HG03521 (cell line): ENCODE measurements around the gene ADA.
"Not testable (repeated sequence)": the region's sequence is repeated elsewhere in the genome, so short reads cannot be mapped to it uniquely, and the experiment has no call there.

Experiments used
- ATAC-seq: cut with Tn5 transposase; IDR thresholded peaks from one replicate; pipeline ENCODE4 v1.9.1; 2021; ENCODE audit warnings: mild to moderate bottlenecking, moderate library complexity; ENCODE audit not compliant: unreplicated experiment

Gene ADA

DNA sequence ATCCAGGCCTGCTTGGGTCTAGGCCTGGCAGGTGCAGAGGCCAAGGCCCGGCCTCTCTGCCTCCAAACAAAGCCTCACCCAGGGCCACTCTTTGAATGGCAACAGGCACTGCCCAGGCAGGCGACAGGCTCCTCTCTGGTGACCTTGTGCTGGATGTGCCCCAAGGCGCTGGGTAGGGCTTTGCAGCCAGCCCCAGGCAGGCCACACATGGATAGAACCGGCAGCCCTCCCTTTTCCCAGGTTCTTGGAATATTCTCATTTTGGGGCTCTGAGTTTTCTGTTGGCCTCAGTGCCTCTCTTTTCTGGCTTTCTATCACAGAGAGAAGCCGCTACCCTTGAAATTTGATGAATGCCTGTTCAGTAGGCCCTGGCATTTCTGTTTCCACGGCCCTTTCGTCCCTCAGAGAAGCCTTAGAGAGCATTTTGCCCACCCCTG lies 50.2 kb downstream of the ADA start:
- ATAC-seq, result no peak

DNA sequence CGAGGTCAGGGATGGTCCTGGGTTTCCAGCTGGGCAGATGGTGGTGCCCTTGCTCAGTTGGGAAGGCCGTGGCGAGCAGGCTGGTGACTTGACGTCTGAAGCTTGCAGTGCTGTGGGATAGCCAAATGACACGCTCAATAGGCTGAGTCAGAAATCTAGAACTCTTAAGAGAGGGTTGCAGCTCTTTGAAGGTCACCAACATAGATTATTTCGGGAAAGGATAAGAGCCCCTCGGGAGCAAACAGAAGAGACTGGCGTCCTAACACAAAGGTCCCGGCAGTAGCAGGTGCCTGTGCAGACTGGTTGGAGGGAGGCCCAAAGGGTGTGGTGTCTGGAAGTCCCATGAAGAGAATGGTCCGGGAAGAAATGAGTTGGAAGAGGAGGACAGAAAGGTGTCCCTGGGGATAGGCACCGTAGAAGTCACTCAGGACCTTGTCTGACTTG lies 50.7 kb downstream of the ADA start:
- ATAC-seq, result no peak

DNA sequence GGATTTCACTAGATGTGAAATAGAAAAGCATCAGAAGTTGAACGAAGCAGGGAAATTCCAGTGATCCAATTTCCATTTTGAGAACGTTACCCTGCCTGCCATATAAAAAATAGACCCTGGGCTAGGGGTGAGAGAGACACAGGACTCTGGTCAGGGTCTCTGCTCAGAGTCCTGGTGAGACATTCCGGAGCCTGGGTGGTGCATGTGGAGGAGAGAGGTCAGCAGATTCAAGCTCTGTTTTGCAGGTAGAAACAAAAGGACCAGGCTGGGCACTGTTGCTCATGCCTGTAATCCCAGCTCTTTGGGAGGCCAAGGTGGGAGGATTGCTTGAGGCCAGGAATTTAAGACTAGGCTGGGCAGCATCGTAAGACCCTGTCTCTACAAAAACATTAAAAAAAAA lies 51.2 kb downstream of the ADA start:
- no peak for ATAC-seq

DNA sequence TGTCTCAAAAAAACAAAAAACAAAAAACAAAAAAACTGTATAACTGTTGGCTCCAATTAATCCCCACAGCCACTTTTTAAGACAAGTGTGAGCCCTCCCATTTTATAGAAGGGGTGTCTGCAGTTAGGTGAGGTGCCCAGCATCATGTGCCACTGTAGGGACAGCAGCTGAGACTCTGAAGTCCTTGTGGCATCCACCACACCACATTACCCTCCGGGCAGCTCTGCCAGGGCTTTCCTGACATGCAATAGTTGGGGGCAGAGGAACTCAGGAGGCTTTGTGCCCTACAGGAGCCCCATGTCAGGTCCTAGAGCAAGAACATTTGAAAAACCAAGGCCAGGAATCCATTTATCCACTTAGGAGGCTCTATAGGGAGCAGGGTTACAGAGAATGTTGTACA lies 51.8 kb downstream of the ADA start:
- ATAC-seq, result no peak

DNA sequence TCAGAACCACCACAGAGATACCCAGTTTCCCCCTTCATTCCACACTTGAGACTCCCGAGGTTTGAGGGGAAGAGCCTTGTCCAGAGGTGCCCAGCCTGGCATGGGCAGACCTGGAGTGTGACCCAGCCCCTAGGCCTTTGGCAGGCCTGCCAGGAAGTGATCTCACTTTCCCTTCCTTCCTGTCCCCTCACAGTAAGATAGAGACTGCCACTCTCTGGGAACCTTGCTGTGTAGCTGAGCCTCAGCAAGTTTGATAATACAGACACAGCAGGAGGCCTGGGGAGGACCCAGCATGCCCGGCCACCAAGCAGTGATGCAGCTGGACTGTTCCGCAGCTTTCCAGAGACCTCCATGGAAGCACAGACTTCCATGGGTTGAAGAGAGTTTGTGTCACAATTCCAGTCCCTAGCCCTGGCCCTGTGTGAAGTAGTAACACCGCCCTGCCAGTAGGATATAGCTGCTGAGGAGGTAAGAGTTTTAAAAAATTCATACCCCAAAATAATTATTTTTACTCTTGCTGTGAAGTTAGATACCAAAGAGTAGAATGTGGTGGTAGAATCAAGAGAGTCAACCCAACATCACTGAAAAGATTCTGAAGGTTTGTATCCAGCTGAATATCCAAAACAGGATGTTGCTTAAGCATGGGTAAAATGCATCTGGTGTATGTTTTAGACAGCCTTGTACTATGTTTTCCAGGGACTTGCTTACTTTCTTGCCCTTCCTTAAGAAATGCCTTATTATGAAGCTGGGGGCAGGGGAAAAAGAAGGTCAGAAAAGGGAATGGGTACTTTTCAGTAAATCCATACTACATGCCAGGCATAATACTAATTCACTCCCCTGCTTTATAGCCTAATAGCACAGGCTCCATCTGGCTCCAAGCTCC lies 52.8 kb downstream of the ADA start:
- ATAC-seq, result no peak

DNA sequence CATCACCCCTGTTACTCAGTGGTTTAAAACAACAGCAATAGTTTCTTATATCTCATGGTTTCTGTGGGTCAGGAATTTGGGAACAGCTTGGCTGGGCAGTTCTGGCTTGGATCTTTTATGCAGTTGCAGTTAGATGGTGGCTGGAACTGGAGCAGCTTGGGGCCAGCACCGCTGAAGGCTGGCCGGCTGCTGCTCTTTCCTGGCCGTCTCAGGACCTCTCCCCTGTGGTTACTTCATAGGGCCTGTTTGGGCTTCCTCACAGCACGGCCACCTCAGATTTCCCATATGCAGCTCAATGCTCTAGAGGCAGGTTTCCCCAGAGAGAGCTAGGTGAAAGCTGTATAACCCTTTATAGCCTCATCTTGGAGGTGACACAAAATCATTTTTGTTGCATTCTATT lies 53.6 kb downstream of the ADA start:
- no peak for ATAC-seq

DNA sequence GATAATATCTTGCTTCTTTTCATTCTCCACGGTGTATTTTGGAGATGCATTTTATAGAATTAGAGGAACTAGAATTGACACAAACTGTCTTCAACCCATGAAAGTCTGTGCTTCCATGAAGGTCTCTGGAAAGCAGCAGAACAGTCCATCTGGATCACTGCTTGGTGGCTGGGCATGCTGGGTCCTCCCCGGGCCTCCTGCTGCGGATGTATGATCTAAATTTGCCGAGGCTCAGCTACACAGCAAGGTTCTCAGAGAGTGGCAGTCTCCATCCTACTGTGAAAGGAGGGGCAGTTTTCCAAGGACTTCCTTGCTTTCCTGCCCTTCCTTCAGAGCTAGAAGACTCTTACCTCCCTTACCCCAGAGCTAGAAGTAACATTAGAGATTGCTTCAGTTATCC lies 54.0 kb downstream of the ADA start:
- no peak for ATAC-seq

DNA sequence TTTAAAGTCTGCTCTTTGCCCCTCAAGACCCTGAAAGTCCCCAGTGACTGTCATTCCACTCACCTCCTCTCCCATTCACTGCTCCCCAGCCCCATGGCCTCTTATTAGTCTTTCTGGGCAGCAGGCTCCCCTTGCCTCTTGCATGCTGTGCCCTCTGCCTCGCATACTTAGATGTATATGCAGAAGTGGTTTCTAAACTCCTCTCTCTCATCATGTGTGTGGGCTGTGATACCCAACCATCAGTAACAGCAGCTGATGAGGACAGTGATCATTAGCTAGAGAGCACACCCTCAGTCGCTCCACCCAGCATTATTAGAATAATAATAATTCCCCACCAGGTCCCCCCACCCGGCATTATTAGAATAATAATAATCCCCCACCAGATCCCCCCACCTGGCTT lies 54.6 kb downstream of the ADA start:
- no peak for ATAC-seq

DNA sequence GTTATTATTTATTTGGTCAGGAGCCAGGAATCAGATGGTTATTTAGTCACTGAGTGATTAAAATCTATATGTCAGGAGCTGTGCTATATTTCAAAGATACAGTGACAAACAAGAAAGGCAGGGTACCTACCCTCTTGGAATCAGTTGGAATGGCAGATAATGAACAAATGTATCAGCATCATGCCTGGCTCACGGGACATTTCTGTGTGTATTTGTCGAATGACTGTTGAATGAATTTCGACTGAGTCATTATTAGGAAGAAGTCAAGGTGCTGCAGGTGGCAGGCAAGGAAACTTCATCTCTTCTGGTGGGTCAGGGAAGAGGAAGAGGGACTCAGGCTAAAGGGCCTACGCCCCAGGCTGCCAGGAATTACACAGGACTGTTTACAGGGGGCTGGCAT lies 55.5 kb downstream of the ADA start:
- ATAC-seq, result no peak

DNA sequence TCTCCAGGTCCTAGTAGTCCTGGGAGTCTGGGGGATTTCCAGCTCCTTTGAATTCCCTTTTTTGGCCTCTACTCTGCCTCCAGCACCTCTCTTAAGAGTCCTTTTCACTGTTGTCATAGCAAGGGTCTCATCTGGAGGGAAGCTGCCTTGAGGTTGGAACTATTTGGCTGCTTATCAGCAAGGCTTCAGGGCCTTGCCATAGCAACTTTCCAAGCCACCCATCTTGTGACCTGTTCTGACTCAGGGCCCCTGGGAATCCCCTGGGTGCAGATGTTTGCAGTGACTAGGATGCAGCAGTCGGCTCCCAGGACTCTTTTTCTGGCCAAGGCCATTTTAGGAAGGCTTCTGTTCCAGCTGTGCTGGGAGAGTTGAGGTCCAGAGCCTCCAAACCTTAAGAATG lies 56.8 kb downstream of the ADA start:
- no peak for ATAC-seq

DNA sequence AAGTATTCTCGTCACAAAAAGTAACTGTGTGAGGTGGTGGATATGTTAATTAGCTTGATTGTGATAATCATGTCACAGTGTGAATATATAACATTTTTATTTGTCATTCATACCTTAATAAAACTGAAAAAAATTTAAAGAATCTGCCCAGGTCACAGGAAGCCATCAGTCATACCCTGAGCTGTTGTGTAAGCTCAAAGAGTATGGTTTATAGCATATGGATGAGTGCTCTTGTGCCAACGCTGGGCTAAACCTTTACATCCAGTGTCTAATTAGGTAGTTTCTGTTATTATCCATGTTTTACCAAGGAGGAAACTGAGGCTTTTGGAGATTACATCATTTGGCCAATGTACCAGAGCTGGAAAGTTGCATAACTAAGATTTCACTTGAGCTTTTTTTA lies 57.7 kb downstream of the ADA start:
- no peak for ATAC-seq

DNA sequence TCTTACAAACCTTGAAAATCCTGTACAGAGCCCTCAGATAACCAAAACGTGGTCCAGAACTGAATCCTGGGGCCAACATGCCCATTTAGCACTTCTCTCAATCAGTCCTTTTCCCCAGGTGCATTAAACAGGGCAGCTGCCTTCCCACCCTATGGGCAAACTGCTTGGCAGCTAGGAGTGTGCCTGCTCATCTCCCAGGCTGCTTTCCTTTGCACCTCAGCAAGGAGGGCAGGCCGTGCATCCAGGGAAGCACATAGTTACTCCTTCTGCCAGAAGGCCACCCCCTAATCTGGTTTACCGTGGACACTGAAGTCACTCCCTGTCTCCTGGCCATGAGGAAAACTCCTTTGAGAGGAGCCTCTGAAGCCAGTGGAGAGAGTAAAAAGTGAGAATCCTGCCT lies 59.1 kb downstream of the ADA start:
- no peak for ATAC-seq

DNA sequence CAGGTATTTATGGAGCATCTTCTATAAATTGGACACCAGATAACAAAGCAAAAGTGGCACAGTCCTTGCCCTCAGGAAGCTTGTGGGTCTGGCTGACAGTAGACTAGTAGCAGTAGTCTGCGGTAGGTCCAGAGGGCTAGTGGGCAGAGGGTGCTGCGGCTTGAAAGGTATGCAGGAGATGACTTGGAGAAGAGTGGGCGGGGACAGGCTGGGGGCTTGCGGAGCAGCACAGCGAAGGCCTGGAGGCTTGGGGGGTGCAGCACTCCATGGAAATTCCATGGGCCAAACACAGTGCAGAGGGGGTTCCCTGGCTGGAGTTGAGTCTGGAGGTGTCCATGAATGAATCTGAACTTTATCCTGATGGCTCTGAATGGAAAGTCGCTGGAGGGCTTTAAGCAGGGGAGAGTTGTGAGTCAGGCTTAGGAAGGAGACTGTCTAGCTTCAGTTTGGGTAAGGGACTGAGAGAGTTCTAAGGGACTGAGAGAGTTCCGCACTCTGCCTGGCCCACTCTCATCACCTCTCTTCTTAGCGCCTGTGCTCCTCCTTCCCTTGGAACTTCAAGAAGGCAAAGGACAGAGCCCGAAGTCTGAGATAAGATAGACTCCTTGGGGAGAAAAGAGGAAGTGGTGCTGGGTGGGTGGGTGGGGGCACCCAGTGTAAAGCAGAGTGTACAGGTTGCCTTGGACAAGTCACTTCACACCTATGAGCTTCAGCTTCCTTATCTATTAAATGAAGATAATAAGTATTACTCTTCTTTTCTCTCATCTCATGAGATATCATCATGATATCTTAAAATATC lies 60.3 kb downstream of the ADA start:
- no peak for ATAC-seq

DNA sequence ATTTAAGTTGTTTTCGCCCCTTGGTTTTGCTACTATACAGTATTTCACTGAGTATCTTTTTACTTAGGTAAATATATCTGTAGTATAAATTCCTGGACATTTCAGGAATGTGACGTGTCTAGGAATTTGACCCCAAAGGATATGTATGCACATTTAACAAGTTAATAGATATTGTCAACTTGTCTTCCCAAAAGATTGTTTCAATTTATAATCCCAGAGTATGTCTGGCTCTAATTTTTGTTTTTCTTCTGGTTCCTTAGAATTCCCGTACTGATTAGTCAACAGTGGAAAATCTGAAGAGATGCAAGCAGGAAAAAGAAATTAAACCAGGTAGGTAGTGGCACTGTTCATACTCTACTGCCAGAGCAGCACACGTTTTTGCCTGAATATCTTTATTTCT lies 62.0 kb downstream of the ADA start:
- no peak for ATAC-seq

DNA sequence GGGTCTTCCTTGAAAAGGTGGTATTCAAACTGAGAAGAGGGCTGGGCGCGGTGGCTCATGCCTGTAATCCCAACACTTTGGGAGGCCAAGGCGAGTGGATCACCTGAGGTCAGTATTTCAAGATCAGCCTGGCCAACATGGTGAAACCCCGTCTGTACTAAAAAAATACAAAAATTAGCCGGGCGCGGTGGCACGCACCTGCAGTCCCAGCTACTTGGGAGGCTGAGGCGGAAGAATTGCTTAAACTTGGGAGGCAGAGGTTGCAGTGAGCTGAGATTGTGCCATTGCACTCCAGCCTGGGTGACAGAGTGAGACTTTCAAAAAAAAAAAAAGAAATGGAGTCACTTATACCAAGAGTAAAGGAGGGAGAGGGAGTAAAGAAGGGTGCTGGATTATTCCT lies 63.2 kb downstream of the ADA start:
- ATAC-seq, result not testable (repeated sequence)

DNA sequence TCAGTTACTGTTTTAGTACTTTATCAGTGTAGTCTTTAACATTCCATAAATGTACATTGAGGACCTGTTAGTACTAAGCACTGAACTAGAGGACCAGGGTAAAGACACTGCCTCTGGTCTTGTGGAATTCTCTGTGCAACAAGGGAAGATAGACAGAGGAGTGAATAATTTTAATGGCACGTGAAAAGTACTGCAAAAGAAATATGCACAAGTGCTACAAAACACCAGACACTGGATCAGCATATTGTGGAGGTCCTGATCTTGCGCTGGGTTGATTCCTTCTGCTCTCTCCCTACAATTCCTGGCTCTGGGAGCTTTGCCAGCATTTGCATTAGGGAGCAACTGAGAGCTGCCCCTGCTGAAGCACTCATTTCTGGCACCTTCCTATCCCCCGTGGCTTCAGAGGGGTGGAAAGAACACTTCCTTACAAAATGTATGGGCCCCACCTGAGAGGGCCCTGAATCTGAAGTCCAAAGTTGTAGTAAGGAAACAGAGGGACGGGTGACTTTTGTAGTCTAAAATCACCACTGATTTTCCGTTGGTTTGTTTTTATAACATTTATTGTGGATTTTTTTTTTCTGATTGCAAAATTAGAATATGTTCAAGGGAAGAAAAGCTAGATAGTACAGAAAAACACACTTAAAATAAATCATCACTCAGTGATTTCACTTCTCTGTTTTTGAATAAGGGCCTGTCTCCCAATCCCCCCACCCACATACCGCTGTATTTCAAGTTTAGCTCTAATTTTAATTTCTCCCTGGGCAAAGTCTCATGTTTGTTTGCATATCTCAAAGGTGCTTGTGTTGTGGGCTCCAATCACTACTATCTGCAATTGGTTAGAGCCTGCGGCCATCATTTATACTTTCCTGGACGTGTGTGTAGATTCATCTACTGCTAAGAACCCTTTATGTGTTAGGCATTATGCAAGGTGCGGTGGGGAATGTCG lies 64.2 kb downstream of the ADA start:
- no peak for ATAC-seq

DNA sequence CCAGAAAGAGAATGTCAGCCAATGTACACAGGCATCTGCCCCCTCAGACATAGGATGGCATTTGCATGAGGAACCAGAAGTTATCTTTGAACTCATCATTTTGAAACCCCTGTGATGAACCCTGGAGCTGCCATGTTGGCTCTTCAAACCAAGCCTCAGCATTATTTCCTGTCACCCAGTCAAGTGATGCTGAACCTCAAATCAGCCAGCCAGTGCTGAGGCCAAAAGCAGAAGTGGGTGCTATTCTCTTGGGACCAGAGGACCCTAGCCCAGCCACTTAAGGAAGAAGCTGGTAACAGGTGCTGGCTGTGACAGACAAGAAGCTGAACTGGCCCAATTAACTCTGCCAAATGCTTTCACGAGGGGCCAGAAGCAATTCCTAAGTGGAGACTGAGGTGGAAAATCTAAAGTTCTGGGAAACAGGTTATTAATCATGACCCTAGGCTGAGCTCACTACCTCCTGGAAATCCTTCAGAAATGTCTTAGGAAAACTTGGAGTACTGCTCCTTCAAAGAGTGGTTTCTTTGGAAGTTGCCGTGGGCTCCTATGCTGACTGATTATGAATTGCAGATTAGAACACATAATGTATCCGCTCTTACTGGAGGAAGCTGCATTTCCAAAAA lies 65.1 kb downstream of the ADA start:
- ATAC-seq, result peak; percentile 61

DNA sequence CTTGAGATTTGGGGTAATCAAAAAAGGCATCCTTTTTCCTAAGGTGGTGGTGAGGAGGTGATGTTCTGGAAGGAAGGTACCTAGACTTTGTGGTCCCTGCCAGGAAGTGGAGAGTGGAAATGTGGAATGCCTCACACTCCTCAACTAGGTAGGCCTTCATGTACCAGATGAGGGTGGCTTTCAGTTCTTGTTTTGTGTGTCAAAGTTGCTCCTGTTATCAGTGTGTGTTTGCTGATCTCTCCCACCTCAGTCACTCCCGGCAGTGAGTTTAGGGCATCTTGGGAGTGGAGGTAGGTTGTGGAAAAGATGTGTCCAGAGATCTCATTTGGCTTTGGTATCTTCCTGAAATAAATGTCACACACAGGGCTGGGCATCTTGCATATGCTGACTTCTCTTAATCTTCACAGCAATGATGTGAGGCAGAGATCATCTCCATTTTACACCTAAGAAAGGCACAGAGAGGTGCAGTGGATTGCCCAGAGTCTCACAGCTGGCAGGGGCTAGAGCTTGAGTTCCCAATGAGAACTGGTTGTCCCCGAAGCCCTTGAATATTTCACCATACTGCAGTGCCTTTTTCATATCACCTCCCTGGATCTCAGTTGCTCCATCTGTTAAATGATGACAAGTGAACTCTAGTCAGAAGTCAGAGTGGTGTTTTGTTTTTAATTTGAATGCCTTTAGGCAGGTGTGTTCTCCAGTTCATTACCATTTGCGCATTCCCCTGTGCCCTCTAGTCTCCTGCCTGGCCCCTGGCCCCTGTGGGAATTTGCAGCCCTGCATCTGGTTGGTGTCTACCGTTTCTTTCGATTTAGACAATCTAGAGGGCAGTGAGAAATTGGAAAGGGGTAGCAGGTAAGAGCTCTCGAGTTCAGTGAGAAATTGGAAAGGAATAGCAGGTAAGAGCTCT lies 66.2 kb downstream of the ADA start:
- no peak for ATAC-seq

DNA sequence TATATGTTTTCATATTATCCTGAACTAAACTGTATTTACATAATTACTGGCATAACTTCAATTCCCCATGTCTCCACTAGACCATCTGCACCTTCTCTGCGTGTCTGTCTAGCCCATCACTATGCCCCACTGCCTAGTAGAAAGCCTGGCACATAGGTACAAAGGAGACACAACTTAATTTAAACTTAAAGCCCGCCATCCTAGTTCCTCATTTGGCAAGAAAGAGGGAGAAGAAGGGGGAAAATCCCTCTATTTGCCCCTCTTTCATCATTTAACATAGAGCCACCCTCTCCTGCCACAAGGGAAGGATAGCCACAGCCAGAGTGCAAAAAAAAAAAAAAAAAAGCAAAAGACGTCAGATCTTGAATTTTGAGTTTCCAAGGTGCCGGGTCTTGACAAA lies 67.3 kb downstream of the ADA start:
- ATAC-seq, result no peak

DNA sequence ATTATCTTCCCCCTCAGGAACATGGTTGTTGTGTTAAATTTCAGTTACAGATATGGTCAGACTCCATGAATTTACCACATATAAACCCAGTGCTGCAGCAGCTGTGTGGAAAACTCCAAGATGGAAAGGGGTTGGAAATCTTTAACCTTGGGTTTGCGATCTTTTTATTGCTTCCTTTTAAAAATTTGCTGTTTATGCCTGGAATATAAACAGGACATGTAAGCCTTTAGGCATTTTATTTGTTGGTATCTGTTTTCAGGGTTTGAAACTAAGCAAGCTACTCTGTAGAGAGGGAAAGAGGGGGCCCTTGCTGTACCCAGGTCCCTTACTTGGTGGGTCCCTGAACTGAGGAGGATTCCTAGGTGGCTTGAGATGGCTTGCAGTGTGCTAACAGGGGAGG lies 68.3 kb downstream of the ADA start:
- ATAC-seq, result no peak
